Activated naive CD8-positive, alpha-beta T cell treated with anti-CD3 and anti-CD28 coated beads, Interleukin-2, amount 50 U/mL, for 16 hours (primary cell): Measurements from ENCODE around the gene FOXN1.

Experiments
- DNase-seq: peaks from one replicate; pipeline ENCODE4 v3.0.0-alpha.2; 2020; ENCODE audit warnings: low read depth, low spot score

Gene FOXN1

GRCh38 chr17:28547096-28547622 lies 41.0 kb downstream of the FOXN1 start:
- DNase-seq: no peak

GRCh38 chr17:28547623-28548416 lies 41.7 kb downstream of the FOXN1 start:
- DNase-seq: peak; percentile 13

- no peak for DNase-seq
These were observed 42.4 kb downstream of the FOXN1 start for GRCh38 chr17:28548417-28549130.

- DNase-seq: no peak
These were observed 43.3 kb downstream of the FOXN1 start for GRCh38 chr17:28549236-28550132.

GRCh38 chr17:28550858-28551257 lies 44.7 kb downstream of the FOXN1 start:
- no peak for DNase-seq

GRCh38 chr17:28551421-28552175 lies 45.5 kb downstream of the FOXN1 start:
- no peak for DNase-seq

- DNase-seq: peak; percentile 59
These were observed 46.2 kb downstream of the FOXN1 start, which contains the start of gene UNC119 for GRCh38 chr17:28552176-28552999. UNC119 (minus strand) TSS chr17:28552624; CDS start chr17:28552557, 67 bp downstream.

GRCh38 chr17:28553000-28553505 lies 46.9 kb downstream of the FOXN1 start:
- no peak for DNase-seq

GRCh38 chr17:28554565-28554964 lies 48.4 kb downstream of the FOXN1 start:
- DNase-seq: no peak

GRCh38 chr17:28555022-28555421 lies 48.9 kb downstream of the FOXN1 start:
- no peak for DNase-seq

- DNase-seq: no peak
These were observed 57.3 kb downstream of the FOXN1 start for GRCh38 chr17:28563475-28563874.

- no peak for DNase-seq
These were observed 61.5 kb downstream of the FOXN1 start for GRCh38 chr17:28567604-28568003.

GRCh38 chr17:28569446-28569845 lies 63.3 kb downstream of the FOXN1 start:
- DNase-seq: no peak

GRCh38 chr17:28570716-28571360 lies 64.7 kb downstream of the FOXN1 start:
- DNase-seq: peak; percentile 11

GRCh38 chr17:28571361-28572122 lies 65.4 kb downstream of the FOXN1 start, which contains the start of gene PIGS:
PIGS (minus strand) TSS chr17:28571524; CDS start chr17:28571496, 28 bp downstream.
- DNase-seq: peak; percentile 79

- DNase-seq: no peak
These were observed 66.3 kb downstream of the FOXN1 start for GRCh38 chr17:28572259-28573039.

GRCh38 chr17:28573040-28573380 lies 66.9 kb downstream of the FOXN1 start:
- no peak for DNase-seq

GRCh38 chr17:28573521-28573920 lies 67.4 kb downstream of the FOXN1 start:
- no peak for DNase-seq
